HG02571 (cell line): ENCODE measurements around the gene TRIM9.

ENCODE experiments used
- ATAC-seq: cut with Tn5 transposase; IDR thresholded peaks from one replicate; pipeline ENCODE4 v1.9.1; 2021; ENCODE audit warnings: mild to moderate bottlenecking, moderate library complexity; ENCODE audit not compliant: unreplicated experiment

TRIM9 gene

GRCh38 chr14:51094901-51095853, at the start of gene TRIM9:
TRIM9 (minus strand) TSS chr14:51095105; CDS start chr14:51094939, 166 bp downstream.
- ATAC-seq = peak; percentile 100

- no peak for ATAC-seq
Observed at GRCh38 chr14:51140856-51141255, 46.0 kb upstream of the TRIM9 start.

GRCh38 chr14:51140338-51140737, 45.4 kb upstream of the TRIM9 start:
- no peak for ATAC-seq

- no peak for ATAC-seq
Observed at GRCh38 chr14:51139121-51139681, 44.3 kb upstream of the TRIM9 start.

GRCh38 chr14:51138404-51139103, 43.6 kb upstream of the TRIM9 start:
- no peak for ATAC-seq

- ATAC-seq = no peak
Observed at GRCh38 chr14:51131516-51131915, 36.6 kb upstream of the TRIM9 start.

GRCh38 chr14:51129130-51129529, 34.2 kb upstream of the TRIM9 start:
- ATAC-seq = no peak

GRCh38 chr14:51124029-51124428, 29.1 kb upstream of the TRIM9 start:
- ATAC-seq = no peak

GRCh38 chr14:51121096-51121495, 26.2 kb upstream of the TRIM9 start:
- no peak for ATAC-seq

GRCh38 chr14:51119411-51120051, 24.6 kb upstream of the TRIM9 start:
- ATAC-seq = no peak

GRCh38 chr14:51118993-51119392, 24.1 kb upstream of the TRIM9 start:
- no peak for ATAC-seq

GRCh38 chr14:51117593-51117992, 22.7 kb upstream of the TRIM9 start:
- ATAC-seq = no peak

GRCh38 chr14:51116682-51117081, 21.8 kb upstream of the TRIM9 start:
- no peak for ATAC-seq

GRCh38 chr14:51109651-51110050, 14.7 kb upstream of the TRIM9 start:
- ATAC-seq = no peak

- no peak for ATAC-seq
Observed at GRCh38 chr14:51107801-51108200, 12.9 kb upstream of the TRIM9 start.

GRCh38 chr14:51104467-51104866, 9.6 kb upstream of the TRIM9 start:
- ATAC-seq = no peak

- no peak for ATAC-seq
Observed at GRCh38 chr14:51097287-51097686, 2.4 kb upstream of the TRIM9 start.

GRCh38 chr14:51096870-51097269, 2.0 kb upstream of the TRIM9 start:
- no peak for ATAC-seq

- ATAC-seq = no peak
Observed at GRCh38 chr14:51095854-51096823, 1.2 kb upstream of the TRIM9 start.

GRCh38 chr14:51094282-51094821, 553 bp downstream of the TRIM9 start:
- ATAC-seq = no peak
